Chondrocyte (in vitro differentiated cells): ENCODE measurements around the gene C3orf52. TPM values are rescaled to one million over a fixed set of nuclear protein-coding genes. Genes with fewer than 3 reads are reported as not detected.

Experiments used
- DNase-seq: peaks from one replicate; pipeline ENCODE4 v3.0.0; 2021; ENCODE audit warnings: mixed read lengths, low spot score
- H3K27ac Mint-ChIP-seq: one replicate; pipeline ENCODE4 v1.8.0; 2021; ENCODE audit warnings: mild to moderate bottlenecking, moderate library complexity, mixed read lengths; ENCODE audit not compliant: unreplicated experiment
- H3K27me3 Mint-ChIP-seq: 2 replicates; pipeline ENCODE4 v1.8.0; 2021; ENCODE audit warnings: low read depth, mixed read lengths
- H3K36me3 Mint-ChIP-seq: 2 replicates; pipeline ENCODE4 v1.8.0; 2021; ENCODE audit warnings: low read depth, mixed read lengths
- H3K4me1 Mint-ChIP-seq: 2 replicates; pipeline ENCODE4 v1.8.0; 2021; ENCODE audit warnings: low read depth, mild to moderate bottlenecking, mixed read lengths
- H3K4me3 Mint-ChIP-seq: one replicate; pipeline ENCODE4 v1.8.0; 2021; ENCODE audit warnings: mild to moderate bottlenecking, moderate library complexity, mixed read lengths; ENCODE audit not compliant: unreplicated experiment
- H3K9me3 Mint-ChIP-seq: 2 replicates; pipeline ENCODE4 v1.8.0; 2021; ENCODE audit warnings: low read depth, mixed read lengths
- total RNA-seq: library from RNA; stranded (reverse); gene quantifications from 3 replicates; pipeline ENCODE4 v1.2.1, GENCODE V29; 2021
- TF ChIP-seq, protein P1 (sequence below): fragments of 200-600 bp; sonication (generic); IDR thresholded peaks from 2 replicates; pipeline ENCODE4 v1.5.0; 2021; ENCODE audit warnings: antibody characterized with exemption, mild to moderate bottlenecking, moderate library complexity

C3orf52 gene
- total RNA-seq, 1 donor from 2014 or later: 4.3 TPM

DNA sequence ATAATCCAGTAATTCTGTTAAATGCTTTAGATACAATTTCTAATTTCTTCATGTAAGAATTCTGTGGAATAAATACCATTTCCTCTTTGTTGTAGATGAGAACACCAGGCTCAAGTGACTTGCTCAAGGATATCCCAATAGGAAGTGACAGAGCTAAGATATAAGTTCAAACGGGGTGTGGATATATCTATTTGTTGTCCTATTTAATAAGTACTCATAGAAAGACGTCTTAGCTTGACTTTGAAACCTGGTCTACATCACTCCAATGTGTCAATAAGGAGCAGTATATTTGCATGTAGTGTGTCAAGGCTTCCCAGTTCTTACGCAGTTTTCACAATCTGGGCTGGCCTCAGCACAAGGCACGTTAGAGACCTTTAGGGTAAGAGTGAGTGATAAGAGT, 51.6 kb downstream of the C3orf52 start:
- no peaks in the 10 kb centered on the region for H3K9me3 Mint-ChIP-seq
- no peaks in the 10 kb centered on the region for H3K4me1 Mint-ChIP-seq
- H3K36me3 Mint-ChIP-seq: no peaks in the 10 kb centered on the region
- no peak overlapping the region for H3K27ac Mint-ChIP-seq
- no peak overlapping the region for H3K4me3 Mint-ChIP-seq
- H3K27me3 Mint-ChIP-seq: peaks cover 5% of the 10 kb centered on the region
- no peak for DNase-seq
- TF ChIP-seq, protein P1, sequence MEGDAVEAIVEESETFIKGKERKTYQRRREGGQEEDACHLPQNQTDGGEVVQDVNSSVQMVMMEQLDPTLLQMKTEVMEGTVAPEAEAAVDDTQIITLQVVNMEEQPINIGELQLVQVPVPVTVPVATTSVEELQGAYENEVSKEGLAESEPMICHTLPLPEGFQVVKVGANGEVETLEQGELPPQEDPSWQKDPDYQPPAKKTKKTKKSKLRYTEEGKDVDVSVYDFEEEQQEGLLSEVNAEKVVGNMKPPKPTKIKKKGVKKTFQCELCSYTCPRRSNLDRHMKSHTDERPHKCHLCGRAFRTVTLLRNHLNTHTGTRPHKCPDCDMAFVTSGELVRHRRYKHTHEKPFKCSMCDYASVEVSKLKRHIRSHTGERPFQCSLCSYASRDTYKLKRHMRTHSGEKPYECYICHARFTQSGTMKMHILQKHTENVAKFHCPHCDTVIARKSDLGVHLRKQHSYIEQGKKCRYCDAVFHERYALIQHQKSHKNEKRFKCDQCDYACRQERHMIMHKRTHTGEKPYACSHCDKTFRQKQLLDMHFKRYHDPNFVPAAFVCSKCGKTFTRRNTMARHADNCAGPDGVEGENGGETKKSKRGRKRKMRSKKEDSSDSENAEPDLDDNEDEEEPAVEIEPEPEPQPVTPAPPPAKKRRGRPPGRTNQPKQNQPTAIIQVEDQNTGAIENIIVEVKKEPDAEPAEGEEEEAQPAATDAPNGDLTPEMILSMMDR: no peak

DNA sequence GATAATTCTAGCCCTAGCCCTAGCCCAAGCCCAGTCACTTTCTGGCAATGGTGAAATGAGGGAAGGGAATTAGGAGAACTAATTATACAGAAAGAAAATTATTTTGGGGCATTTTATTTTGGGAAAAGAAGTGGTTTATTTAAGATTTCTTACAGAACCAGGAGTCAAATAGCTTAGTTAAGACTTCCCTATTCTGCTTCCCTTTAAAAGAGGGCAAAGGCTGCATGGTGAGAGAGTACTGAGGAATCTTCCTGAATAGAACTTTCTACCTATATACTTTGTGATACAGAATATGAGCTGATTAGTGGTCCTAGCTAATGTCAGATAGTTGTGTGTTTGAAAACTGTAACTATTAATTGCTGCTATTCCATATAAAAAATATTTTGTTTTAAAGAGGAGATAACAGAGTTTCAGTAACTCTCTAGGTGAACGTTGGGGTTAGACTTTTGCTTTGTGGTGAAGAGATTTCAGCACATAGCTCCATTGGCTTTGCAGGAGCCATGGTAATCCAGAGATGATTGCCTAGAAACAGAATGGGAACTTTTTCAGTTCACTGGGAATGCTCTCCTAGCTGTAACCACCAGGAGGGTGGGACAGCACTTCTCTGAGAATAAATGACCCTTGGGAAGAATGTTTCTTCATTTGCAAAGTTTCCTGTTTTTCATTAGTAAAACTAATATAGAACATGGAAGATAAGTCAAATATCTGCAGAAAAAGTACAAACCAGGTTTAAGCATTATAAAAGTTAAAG, 52.2 kb downstream of the C3orf52 start:
- H3K36me3 Mint-ChIP-seq: no peaks in the 10 kb centered on the region
- TF ChIP-seq, protein P1: no peak
- no peaks in the 10 kb centered on the region for H3K4me1 Mint-ChIP-seq
- H3K27ac Mint-ChIP-seq: no peak overlapping the region
- peaks cover 5% of the 10 kb centered on the region for H3K27me3 Mint-ChIP-seq
- no peaks in the 10 kb centered on the region for H3K9me3 Mint-ChIP-seq
- H3K4me3 Mint-ChIP-seq: no peak overlapping the region
- no peak for DNase-seq

DNA sequence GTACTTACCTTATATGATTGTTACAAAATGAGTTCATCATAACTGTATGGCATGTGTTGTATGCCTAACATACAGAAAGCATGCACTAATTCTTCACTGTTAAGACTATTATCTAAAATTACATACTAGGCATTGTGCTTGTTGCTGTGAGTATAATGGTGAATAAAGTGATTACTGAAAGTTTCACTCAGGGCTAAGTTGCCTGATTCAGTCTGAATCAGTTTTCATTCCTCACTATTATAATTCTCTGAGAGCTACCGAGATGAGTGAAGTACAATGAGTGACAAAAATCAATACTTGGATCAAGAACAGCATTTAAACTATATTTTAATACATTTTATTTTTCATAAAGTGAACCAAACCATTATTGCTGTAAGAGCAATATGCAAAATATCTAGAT, 54.4 kb downstream of the C3orf52 start:
- TF ChIP-seq, protein P1: no peak
- no peak overlapping the region for H3K4me3 Mint-ChIP-seq
- no peak overlapping the region for H3K27ac Mint-ChIP-seq
- peaks cover 2% of the 10 kb centered on the region for H3K36me3 Mint-ChIP-seq
- H3K27me3 Mint-ChIP-seq: peaks cover 5% of the 10 kb centered on the region
- DNase-seq: no peak
- peaks cover 10% of the 10 kb centered on the region for H3K9me3 Mint-ChIP-seq
- H3K4me1 Mint-ChIP-seq: no peaks in the 10 kb centered on the region

DNA sequence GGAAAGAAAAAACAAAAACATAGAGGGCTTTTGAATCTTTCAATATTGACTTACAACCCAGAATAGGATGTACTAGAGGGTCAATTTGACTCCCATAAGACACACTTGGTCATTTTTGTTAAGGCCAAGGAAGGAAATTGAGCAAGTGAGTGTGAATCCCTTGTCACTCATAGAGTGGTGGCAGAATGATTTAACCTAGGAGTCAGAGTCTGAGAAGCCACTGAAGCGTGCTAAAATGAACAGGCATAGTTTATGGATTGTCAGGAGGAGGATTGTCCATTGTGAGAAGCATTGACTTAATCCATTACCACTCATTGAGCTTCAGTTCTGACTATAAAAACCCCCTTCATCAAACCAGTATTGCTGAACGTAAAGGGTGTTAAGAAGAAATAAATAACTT, 55.1 kb downstream of the C3orf52 start:
- Mint-ChIP-seq H3K27me3 (peaks cover 5% of the 10 kb centered on the region), H3K4me3 (no peak overlapping the region), H3K9me3 (peaks cover 17% of the 10 kb centered on the region), H3K36me3 (peaks cover 2% of the 10 kb centered on the region), H3K4me1 (no peaks in the 10 kb centered on the region), H3K27ac (no peak overlapping the region)
- DNase-seq: no peak
- TF ChIP-seq, protein P1: no peak

GRCh38 chr3:112143251-112143650, 57.1 kb downstream of the C3orf52 start:
- peaks cover 2% of the 10 kb centered on the region for H3K27me3 Mint-ChIP-seq
- H3K4me1 Mint-ChIP-seq: no peaks in the 10 kb centered on the region

More at GRCh38 chr3:112143251-112143650, 57.1 kb downstream of the C3orf52 start:
- peaks cover 33% of the 10 kb centered on the region for H3K9me3 Mint-ChIP-seq
- TF ChIP-seq, protein P1: no peak
- H3K36me3 Mint-ChIP-seq: peaks cover 7% of the 10 kb centered on the region
- DNase-seq: no peak
- H3K27ac Mint-ChIP-seq: no peak overlapping the region
- H3K4me3 Mint-ChIP-seq: no peak overlapping the region
